Left forelimb (tissue), 1 donor: Measurements from ENCODE around the gene MAGEB4.
"Not testable (repeated sequence)": the region's sequence is repeated elsewhere in the genome, so short reads cannot be mapped to it uniquely, and the experiment has no call there.

Source experiments
- DNase-seq: peaks from one replicate; pipeline ENCODE4 v3.0.0-alpha.2; 2018; ENCODE audit warnings: low spot score

Gene MAGEB4, protein sequence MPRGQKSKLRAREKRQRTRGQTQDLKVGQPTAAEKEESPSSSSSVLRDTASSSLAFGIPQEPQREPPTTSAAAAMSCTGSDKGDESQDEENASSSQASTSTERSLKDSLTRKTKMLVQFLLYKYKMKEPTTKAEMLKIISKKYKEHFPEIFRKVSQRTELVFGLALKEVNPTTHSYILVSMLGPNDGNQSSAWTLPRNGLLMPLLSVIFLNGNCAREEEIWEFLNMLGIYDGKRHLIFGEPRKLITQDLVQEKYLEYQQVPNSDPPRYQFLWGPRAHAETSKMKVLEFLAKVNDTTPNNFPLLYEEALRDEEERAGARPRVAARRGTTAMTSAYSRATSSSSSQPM

DNA sequence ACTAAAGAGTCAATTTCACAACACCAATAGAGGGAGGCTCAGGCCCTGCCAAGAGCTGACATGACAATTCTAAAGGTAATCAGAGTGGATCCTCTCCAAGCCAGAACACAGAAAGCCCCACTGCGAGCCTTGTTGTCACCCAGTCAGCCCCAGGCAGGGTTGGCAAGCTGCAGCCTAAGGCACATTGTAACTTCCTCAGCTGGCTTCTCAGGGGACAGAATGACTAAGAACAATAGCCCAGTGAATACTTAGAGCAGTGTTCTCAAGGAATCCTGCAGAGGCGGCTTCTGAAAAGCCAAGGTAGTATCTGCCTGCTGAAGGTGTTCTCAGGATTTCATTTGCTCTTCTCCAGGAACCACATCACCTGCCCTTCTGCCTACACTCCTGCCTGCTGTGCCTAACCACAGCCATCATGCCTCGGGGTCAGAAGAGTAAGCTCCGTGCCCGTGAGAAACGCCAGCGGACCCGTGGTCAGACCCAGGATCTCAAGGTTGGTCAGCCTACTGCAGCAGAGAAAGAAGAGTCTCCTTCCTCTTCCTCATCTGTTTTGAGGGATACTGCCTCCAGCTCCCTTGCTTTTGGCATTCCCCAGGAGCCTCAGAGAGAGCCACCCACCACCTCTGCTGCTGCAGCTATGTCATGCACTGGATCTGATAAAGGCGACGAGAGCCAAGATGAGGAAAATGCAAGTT lies at the start of gene MAGEB4:
TSS of gene MAGEB4 (plus strand) at position 277 of the 692 bp plus-strand sequence. CDS start at position 413, 136 bp downstream.
- DNase-seq, result no peak

DNA sequence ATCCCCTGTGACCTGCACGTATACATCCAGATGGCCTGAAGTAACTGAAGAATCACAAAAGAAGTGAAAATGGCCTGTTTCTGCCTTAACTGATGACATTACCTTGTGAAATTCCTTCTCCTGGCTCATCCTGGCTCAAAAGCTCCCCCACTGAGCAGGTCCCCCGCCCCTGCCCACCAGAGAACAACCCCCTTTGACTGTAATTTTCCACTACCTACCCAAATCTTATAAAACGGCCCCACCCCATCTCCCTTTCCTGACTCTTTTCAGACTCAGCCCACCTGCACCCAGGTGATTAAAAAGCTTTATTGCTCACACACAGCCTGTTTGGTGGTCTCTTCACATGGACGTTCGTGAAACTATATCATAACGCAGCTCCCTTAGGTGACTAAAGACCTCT lies 47.9 kb upstream of the MAGEB4 start:
- not testable (repeated sequence) for DNase-seq

DNA sequence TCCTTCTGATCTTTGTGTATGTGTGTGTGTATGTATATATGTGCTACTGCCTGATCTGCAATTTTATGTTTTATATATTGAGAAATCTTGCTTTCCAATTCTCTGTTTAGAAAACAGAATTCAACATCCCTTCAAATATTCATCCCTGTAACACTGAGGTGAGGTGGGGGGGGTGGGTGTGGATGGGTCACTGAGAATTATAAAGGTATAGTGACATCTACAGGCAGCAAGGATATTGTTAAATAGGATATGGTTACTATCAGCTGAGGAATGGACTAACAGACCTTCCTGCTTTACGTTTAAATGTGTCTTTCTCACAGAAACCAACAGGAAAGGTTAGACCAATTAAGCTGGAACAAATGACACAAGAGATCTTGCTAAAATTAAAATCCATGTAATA lies 45.5 kb upstream of the MAGEB4 start:
- no peak for DNase-seq

DNA sequence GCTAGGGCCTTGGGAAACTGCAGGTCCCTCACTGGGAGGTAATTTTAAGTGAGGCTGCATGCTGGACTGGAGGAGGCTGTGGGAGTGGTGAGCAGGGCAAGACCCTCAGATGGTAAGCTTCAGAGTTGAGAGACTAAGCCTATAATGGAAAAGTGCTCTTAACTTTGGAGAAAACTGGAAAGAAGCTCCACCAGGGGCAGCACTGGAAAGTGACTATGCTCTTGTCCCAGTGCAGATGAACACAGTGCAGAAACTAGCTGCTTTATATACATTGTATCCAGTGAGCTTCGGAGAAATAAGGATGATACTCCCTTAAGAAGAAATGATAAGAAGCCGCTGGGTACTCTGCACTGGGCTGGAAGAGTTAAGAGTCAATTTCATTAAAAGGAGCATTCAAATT lies 29.6 kb upstream of the MAGEB4 start:
- no peak for DNase-seq

DNA sequence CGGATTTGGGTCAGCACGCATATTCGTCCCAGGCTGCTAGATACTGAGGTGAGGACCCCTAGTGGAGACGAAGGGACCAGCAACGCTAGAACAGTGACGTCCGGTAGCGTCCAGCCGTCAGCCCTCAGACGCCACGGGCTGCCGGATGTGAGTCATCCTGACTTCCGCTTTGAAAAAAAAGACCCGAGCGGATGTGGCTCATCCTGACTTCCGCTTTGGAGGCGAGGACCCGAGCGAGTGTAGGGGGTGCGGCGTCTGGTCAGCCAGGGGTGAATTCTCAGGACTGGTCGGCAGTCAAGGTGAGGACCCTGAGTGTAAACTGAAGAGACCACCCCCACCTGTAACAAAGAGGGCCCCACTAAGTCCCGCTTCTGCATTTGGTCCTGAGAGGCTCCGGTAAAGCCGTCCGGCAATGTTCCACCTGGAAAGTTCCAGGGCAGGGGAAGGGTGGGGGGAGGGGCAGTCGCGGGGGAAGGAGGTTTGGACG lies 26.4 kb upstream of the MAGEB4 start, which contains the start of gene MAGEB2:
TSS of gene MAGEB2 (plus strand) at position 207 of the 487 bp plus-strand sequence. CDS start 3,018 bp downstream, outside the sequence.
- no peak for DNase-seq

DNA sequence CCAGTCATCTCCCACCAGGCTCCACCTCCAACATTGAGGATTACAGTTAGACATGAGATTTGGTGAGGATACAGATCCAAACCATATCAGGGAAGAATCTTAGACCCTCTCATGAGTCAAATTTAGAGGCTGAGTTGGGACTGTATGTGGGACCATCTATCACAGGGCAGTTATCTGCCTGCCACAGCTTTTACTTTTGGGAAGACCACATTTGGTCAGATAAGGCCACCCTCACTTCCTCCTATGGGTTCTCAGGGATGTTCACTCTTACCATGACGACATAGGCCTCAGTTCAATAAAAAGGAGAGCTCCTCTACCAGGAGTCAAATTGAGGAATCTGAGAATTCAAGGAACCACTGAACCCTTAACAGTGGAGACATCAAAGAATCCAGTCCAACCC lies 24.3 kb upstream of the MAGEB4 start:
- DNase-seq, result no peak

DNA sequence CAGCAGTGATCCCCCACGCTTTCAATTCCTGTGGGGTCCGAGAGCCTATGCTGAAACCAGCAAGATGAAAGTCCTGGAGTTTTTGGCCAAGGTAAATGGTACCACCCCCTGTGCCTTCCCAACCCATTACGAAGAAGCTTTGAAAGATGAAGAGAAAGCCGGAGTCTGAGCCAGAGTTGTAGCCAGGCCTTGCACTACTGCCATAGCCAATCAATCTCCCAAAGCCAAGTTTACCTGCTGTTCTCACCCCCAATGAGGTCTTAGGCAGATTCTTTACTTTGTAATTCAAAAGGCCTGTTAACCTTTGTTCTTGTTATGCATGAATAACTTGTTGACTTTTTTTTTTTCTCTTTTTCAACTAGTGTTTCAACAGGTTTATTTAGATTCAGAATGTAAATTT lies 22.4 kb upstream of the MAGEB4 start:
- no peak for DNase-seq

DNA sequence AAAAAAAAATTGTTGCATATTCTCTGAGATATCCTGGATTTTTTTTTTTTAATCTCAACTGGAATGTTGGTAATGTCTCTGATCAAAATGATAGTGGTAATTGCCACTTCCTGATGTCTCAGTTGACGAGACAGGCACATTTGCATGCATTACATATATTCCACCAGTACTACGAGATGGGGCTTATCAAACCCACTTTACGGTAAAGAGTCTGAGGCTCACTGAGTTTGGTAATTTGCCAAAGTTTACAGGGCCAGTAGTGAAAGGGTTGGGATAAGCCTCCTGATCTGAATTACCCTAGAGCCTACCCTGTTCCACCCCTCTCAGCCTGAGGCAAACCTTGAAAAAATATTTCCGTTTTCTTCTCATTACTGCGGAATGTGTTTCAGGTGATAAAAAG lies 21.1 kb upstream of the MAGEB4 start:
- no peak for DNase-seq

DNA sequence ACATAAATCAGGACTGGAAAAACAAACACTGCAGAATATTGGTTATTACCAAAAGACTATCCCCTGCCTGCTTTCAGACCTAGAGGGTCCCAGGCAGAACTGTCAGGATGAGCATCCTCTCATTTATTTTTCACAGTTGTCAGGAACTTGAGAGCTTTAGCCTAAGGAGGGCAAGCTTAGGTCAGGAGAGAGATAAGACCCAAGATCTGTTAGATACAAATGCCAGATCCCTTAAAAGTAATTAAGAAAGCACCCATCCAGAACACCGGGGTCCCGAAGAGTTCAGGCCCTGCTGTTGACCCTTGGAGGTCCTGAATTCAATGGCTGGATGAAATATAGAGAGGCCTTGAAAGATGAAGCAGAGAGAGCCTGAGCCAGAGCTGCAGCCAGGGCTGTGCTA lies 17.3 kb upstream of the MAGEB4 start:
- no peak for DNase-seq

DNA sequence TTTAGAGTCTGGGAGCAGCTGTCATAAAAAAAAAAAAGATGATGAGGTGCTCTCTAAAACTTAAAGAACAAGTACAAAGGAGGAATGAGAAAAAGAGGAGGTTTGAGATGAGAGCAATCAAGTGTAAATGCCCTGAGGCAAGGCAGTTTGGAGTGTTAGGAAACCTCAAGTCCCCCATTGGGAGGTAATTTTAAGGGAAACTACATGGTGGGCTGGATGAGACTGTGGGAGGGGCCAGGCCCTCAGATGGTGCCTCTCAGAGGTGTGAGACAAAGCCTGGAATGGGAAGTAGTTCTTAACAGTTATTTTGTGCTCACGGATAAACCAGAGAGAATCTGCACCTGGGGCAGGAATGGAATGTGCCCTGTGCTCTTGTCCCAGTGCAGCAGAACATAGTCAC lies 13.3 kb upstream of the MAGEB4 start:
- DNase-seq, result no peak

DNA sequence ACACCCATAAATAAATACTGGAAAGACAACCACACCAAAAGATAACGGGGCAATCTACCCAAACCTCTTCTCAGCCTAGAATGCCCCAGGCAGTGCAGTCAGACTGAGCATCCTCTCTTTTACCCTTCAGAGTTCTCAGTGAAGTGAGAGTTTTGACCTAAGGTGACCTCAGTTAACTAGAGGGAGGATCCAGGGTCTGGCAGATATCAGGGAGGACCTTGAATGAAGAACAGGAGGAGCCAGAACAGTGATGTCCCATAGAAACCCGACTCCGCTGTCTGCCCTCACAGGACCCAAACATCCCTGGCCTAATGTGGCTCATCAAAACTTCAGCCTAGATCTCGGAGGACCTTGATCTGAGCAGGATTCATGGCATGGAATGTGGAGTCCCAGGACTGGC lies 11.4 kb upstream of the MAGEB4 start, which contains the start of gene MAGEB3:
TSS of gene MAGEB3 (plus strand) at position 263 of the 400 bp plus-strand sequence. CDS start 5,268 bp downstream, outside the sequence.
- DNase-seq, result no peak

DNA sequence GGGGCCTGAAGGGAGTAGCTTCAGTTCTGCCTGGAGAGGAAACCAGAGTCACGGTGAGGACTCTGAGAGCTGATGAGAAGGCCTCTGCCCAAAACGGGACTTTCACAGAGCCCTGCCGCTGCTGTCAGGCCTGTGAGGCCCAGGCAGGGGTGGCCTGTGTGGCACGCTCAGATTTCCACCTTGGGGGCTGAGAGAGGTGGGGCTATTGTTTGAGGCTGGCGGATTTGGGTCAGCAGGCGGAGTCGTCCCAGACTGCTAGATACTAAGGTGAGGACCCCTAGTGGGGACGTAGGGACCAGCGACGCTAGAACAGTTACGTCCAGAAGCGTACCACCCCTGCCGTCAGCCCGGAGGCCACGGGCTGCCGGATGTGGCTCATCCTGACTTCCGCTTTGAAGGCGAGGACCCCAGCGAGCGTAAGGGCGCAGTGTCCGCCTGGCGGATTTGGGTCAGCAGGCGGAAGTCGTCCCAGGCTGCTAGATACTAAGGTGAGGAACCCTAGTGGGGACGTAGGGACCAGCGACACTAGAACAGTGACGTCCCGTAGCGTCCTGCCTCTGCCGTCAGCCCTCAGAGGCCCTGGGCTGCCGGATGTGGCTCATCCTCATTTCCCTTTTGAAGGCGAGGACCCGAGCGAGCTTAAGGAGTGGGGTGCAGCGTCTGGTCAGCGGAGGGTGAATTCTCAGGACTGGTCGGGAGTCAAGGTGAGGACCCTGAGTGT lies 5.1 kb downstream of the MAGEB4 start, which contains the start of gene MAGEB1:
TSS of gene MAGEB1 (plus strand) at position 378 of the 721 bp plus-strand sequence. CDS start 3,348 bp downstream, outside the sequence.
- DNase-seq, result no peak

DNA sequence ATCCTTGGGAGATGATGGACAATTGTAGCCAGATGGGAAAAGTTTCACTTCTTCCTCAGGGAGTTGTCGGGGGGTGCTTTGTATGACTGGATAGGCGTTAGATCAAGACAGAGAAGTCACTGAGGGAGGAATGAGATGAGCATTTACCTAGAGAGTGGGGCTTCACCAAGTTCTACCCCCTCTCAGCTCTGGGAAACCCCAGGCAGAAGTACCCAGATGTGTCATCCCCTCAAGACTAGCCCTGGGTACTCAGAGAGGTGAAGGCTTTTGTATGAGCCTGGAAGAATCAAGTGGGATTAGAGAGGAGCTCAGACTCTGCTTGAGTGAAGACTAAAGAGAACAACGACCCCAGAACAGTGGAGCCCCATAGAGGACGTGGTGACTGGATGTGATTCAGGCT lies 7.1 kb downstream of the MAGEB4 start:
- DNase-seq, result no peak

DNA sequence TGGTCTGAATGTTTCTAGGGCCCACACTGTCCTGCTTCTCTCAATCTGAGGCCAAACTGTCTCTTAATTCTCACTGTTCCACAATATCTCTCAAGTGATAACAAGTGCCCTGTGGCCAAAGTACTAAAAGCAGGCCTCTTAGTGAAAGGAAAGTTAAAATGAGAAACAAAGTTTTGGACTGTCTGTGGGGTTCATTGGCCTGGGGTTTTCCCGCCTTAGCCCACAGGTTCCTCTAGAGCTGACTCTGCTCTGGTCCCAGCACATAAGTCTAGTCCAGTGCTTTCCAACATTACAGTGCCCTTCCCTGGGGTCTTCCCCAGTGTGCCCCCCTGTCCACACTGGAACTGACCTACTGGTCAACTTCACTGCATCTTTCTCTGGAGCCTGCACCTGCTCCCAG lies 11.5 kb downstream of the MAGEB4 start:
- no peak for DNase-seq

DNA sequence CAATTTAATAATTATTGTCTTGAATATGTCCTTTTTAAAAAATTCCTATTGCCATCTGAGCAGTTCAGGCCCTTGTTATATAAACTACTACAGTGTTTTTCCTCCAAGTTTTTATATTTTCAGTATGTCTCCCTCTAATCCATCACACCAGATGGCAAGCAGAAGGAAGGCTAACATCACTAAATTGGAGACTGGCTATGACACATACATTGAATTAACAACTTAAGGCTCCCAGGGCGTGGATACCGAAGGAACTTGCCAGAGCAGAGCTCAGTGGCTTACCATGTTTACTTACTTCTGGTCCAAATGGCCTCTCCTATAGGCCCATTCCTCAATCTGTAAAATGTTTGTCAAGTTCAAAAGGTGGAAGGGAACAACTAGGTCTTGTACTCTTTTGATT lies 18.1 kb downstream of the MAGEB4 start:
- no peak for DNase-seq

DNA sequence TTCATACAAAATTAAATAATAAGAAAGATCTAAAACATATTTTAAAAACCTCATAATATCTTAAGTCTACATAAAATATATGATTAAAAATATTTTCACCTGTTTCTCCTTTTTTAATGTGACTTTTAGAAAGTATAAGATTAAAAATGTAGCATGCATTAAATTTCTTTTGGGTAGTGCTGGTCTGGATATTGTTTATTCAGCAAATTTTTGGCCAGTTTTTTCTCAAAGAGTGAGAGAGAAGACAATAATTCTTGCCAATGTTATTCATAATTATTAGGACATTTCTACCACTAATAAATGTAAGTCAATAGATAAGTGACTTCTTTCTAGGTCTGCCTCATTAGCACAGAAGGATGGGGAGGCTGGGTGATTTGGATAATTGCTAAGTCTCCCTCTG lies 19.2 kb downstream of the MAGEB4 start:
- no peak for DNase-seq

DNA sequence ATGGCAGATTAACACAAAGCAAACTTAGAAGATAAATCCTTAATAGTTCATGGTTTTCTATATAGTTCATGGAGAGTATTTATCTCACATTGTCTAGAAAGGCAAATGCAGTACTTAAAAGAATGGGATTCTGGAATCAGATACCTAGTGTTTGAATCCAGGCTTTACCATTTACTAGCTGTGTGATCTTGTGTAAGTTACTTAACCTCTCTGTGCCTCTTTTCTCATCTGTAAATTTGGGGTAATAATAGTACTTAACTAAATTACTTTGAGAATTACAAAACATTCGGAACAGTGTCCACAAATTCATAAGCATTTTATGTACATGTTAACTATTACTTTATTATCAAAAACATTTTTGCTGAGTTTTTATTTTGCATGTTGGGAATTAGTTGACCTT lies 21.0 kb downstream of the MAGEB4 start:
- no peak for DNase-seq

DNA sequence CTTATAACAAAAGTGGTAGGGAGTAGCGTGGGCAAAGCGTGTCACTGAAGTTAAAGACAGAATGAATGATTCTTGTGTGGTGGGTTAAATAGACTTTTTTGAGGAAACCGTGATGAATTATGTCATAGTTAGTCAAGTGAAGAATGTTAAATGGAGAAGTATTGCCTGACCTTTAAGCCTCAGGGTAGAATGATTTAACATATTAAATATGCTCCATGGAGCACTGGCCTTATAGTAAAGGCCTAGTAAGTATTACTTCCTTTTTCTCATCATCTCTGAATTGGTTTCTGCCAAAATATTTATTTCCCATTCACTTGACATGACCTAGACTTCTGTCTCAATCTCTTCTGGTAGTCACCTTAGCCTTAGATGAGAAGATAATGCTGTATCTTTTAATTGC lies 28.8 kb downstream of the MAGEB4 start:
- DNase-seq, result no peak

DNA sequence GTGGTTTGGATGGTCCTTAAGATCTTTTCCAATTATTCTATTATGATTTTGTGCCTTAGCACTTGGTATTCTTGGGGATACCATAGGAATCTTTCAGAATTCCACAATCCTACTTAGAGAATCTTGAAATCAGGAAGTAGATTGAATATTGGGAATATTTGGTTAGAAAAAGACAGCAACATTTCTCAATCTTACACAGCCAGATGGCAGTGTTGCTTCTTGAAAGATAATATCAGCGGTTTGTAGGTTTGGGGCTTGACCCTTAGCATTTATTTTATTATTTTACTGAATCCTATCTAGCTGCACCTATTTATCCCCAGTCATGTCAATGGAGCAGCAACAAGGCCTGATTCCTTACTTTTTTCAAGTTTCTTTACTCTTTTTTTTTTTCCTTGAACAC lies 33.7 kb downstream of the MAGEB4 start:
- no peak for DNase-seq

DNA sequence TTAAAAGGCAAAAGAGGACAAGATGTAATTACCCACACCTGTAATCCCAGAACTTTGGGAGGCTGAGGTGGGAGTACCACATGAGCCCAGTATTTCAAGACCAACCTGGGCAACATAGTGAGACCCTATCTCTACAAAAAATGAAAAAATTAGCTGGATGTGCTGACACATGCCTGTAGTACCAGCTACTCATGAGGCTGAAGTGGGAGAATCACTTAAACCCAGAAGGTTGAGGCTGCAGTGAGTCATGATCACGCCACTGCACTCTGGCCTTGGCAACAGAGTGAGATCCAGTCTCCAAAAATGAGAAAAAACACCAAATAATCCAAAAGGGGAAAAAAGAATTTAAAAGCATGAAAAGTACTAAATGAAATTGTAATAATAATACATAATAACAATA lies 36.6 kb downstream of the MAGEB4 start:
- DNase-seq, result no peak

DNA sequence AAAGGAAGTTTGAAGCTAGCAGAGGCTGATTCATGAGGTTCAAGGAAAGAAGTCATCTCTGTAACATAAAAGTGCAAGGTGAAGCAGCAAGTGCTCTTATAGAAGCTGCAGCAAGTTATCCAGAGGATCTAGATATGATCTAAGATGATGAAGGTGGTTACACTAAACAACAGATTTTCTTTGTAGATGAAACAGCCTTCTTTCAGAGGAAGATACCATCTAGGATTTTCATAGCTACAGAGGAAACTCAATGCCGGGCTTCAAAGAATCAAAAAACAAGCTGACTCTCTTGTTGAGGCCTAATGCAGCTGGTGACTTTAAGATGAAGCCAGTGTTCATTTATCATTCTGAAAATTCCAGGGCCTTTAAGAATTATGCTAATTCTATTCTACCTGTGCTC lies 38.6 kb downstream of the MAGEB4 start:
- DNase-seq, result no peak

DNA sequence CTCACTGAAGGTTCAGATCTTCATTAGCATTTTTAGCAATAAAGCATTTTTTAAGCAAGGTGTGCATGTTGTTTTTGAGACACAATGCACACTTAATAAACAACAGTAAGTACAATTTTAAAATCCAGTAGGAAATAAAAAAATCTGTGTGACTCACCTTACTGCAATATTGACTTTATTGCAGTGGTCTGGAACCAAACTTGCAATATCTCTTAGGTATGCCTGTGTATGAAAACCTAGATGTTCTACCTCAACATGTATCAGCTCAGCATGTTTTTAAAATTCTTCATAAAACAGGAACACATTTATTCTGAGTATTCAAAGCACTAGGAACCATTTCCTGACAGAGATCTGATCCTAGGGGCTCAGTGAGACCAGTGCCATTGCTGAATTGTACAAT lies 40.7 kb downstream of the MAGEB4 start:
- no peak for DNase-seq
